Kidney tubule cell (primary cell): ENCODE measurements around the gene ZNF473.
"Not testable (repeated sequence)": the region's sequence is repeated elsewhere in the genome, so short reads cannot be mapped to it uniquely, and the experiment has no call there.

ENCODE experiments used
- DNase-seq: peaks from one replicate; pipeline ENCODE4 v3.0.0-alpha.2; 2018; ENCODE audit warnings: low spot score

Gene ZNF473

DNA sequence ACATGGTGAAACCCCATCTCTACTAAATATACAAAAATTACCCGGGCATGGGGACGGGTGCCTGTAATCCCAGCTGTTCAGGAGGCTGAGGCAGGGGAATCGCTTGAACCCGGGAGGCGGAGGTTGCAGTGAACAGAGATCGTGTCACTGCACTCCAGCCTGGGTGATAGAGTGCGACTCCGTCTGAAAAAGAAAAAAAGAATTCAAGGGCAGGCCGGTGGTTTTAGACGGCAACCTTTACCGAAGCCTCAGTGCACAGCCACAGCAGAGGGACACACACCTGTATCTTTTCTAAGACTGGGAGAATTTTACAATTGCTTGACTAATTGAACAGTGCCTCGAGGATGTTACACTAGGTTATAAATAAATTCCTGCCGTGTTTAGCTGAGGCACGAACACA lies 73.9 kb downstream of the ZNF473 start:
- DNase-seq = not testable (repeated sequence)

DNA sequence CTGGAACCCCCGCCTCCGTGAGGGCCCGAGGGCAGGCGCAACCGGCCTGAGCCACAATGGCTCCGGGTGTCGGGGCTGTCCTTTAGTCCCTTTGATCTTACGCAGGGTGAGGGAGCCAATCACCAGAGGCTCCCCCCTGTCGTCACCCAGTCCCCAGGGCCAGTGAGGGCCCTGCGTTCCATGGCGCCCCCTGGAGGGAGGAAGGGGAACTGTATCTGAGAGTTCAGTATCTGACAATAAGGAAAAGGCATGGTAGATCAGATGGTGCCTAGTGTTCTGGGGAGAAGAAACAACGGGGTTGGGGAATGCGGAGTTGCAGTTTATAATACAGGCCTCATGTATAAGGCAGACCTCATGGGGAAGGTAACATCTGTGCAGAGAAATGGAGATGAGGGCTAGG lies 75.1 kb downstream of the ZNF473 start:
- DNase-seq = not testable (repeated sequence)
